ENCODE data around the gene CSRP2. TPM values are rescaled to one million over a fixed set of nuclear protein-coding genes. Genes with fewer than 3 reads are reported as not detected.

Gene CSRP2
- total RNA-seq, 1 experiment from 2014 or later = 2.6 TPM

DNA sequence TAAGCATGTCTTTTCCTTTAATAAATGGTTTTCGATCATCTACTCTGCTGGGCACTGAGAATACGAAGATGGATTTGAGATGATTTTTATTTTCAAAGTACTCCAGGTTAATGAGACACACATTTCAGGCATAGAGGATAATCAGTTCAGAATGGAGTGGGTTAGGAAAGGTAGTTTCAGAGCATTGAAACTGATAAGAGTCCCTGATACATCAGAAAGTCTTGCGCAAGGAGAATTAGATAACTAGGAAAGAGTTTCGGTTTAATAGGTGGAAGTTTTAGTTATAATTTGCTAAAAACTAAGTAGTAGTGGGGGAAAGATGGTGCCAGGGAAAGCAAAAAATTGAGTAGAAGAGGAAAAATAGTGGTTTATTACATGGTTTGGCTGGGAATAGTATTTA lies 64.8 kb downstream of the CSRP2 start:
- Mint-ChIP-seq H3K27ac (ENCODE audit: low read depth, unreplicated experiment) (no peak overlapping the region), H3K36me3 (ENCODE audit: insufficient read depth, unreplicated experiment) (peaks cover 48% of the 10 kb centered on the region), H3K9me3 (ENCODE audit: unreplicated experiment) (no peaks in the 10 kb centered on the region), H3K27me3 (ENCODE audit: insufficient read depth, unreplicated experiment) (no peaks in the 10 kb centered on the region), H3K4me1 (ENCODE audit: insufficient read depth, unreplicated experiment) (no peaks in the 10 kb centered on the region), H3K4me3 (ENCODE audit: unreplicated experiment) (no peak overlapping the region)
- TF ChIP-seq, protein P1, sequence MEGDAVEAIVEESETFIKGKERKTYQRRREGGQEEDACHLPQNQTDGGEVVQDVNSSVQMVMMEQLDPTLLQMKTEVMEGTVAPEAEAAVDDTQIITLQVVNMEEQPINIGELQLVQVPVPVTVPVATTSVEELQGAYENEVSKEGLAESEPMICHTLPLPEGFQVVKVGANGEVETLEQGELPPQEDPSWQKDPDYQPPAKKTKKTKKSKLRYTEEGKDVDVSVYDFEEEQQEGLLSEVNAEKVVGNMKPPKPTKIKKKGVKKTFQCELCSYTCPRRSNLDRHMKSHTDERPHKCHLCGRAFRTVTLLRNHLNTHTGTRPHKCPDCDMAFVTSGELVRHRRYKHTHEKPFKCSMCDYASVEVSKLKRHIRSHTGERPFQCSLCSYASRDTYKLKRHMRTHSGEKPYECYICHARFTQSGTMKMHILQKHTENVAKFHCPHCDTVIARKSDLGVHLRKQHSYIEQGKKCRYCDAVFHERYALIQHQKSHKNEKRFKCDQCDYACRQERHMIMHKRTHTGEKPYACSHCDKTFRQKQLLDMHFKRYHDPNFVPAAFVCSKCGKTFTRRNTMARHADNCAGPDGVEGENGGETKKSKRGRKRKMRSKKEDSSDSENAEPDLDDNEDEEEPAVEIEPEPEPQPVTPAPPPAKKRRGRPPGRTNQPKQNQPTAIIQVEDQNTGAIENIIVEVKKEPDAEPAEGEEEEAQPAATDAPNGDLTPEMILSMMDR (IDR thresholded peaks at IDR 0.05; ENCODE audit: unreplicated experiment) = no peak
- no TSS peak for BruUV-seq (replicated peaks)
- no peak for DNase-seq (ENCODE audit: unreplicated experiment)
- intact Hi-C loops (cut with micrococcal nuclease) = no loop called here
- POLR2A ChIA-PET = no interaction called here
- CTCF ChIA-PET = no interaction called here

DNA sequence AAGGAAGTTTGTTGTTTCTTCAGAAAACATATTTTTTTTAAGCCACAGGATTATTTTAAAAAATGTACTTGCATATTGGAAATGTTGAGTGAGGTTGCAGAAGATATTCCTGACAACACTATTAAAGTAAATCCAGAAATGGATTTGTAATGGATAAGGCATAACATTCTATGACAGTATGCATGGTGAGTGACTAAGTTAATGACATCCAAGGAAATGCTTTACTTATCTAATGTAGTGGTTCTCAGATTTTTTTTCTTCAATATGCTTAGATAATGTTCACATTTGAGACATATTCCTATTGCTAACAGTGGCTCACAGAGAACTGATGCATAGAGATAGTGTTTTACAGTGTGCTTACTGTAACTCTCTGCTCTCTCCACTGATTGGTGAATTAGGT lies 65.6 kb downstream of the CSRP2 start:
- Mint-ChIP-seq H3K4me3 (ENCODE audit: unreplicated experiment) (no peak overlapping the region), H3K36me3 (ENCODE audit: insufficient read depth, unreplicated experiment) (peaks cover 49% of the 10 kb centered on the region), H3K27ac (ENCODE audit: low read depth, unreplicated experiment) (no peak overlapping the region), H3K27me3 (ENCODE audit: insufficient read depth, unreplicated experiment) (no peaks in the 10 kb centered on the region), H3K4me1 (ENCODE audit: insufficient read depth, unreplicated experiment) (no peaks in the 10 kb centered on the region), H3K9me3 (ENCODE audit: unreplicated experiment) (no peaks in the 10 kb centered on the region)
- intact Hi-C loops (cut with micrococcal nuclease) = no loop called here
- ChIA-PET POLR2A (no interaction called here), CTCF (interaction anchor here (1.6 kb wide), 1 partner anchor 7 kb away, joined by 9 read pairs; no protein-coding TSS in a partner anchor)
- BruUV-seq (replicated peaks) = no TSS peak
- TF ChIP-seq, protein P1 (IDR thresholded peaks at IDR 0.05; ENCODE audit: unreplicated experiment) = no peak
- no peak for DNase-seq (ENCODE audit: unreplicated experiment)

DNA sequence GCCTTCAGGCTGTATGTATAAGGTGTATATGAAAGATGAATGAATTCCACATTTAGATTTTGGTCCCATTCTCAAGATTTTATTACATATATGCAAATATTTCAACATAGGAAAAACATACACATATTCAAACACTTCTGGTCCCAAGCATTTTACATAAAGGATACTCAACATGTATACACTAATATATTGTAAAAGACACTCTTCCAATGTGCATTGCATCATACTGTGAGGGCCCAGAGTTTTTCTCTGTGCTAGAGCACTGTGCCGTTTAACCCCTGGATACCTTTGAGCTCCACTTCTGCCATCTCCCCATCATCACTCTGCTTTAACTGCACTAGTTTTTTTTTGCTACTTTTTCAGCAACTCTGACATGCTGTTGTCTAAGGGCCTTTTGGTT lies 66.8 kb downstream of the CSRP2 start:
- H3K4me1 Mint-ChIP-seq (ENCODE audit: insufficient read depth, unreplicated experiment) = no peaks in the 10 kb centered on the region
- ChIA-PET CTCF (interaction anchor here (0.7 to 1.6 kb wide), 2 partner anchors 9 to 199 kb away, joined by 4 to 9 read pairs; no protein-coding TSS in a partner anchor), POLR2A (interaction anchor here (1.0 kb wide), 1 partner anchor 22 kb away, joined by 4 read pairs; no protein-coding TSS in a partner anchor)
- H3K27ac Mint-ChIP-seq (ENCODE audit: low read depth, unreplicated experiment) = no peak overlapping the region
- H3K27me3 Mint-ChIP-seq (ENCODE audit: insufficient read depth, unreplicated experiment) = no peaks in the 10 kb centered on the region
- TF ChIP-seq, protein P1 (IDR thresholded peaks at IDR 0.05; ENCODE audit: unreplicated experiment) = no peak
- no peak overlapping the region for H3K4me3 Mint-ChIP-seq (ENCODE audit: unreplicated experiment)
- H3K36me3 Mint-ChIP-seq (ENCODE audit: insufficient read depth, unreplicated experiment) = peaks cover 51% of the 10 kb centered on the region
- no peaks in the 10 kb centered on the region for H3K9me3 Mint-ChIP-seq (ENCODE audit: unreplicated experiment)
- DNase-seq (ENCODE audit: unreplicated experiment) = no peak
- no TSS peak for BruUV-seq (replicated peaks)
- intact Hi-C loops (cut with micrococcal nuclease) = no loop called here

DNA sequence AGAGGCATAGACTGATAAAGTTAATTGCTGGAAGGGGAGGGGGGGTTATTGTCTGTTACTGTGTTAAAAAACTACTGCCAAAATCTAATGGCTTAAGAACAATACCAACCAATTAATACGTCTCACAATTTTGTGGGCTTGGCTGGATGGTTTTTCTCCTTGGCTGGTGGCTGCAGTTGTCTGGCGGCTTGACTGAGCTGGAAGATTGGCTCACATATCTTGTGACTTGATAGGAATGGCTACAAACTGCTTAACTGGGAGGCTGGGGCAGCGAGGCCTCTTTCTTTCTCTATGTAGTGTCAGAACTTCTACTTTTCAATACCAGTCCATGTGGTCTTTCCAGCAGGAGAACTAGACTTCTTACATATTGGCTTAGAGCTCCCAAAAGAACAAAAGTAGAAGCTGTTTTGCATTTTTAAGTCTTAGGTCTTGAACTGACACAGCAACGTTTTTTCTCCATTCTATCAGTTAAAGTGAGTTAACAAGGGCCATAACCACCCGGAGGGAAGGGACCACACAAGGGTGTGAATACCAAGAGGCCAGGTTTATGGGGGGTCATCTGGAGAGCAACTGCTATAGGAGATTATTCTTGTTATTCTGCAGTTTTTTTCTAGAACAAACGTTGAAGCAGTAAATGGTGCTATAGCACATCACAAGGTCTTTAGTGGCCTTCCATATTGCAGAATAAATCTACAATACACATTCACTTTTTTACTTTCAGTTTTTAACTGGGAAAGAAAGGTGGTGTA lies 68.0 kb downstream of the CSRP2 start:
- intact Hi-C loops (cut with micrococcal nuclease) = no loop called here
- TF ChIP-seq, protein P1 (IDR thresholded peaks at IDR 0.05; ENCODE audit: unreplicated experiment) = no peak
- ChIA-PET CTCF (no interaction called here), POLR2A (interaction anchor here (0.6 to 1.5 kb wide), 2 partner anchors 10 to 203 kb away, joined by 3 read pairs; no protein-coding TSS in a partner anchor)
- no peak overlapping the region for H3K27ac Mint-ChIP-seq (ENCODE audit: low read depth, unreplicated experiment)
- H3K4me1 Mint-ChIP-seq (ENCODE audit: insufficient read depth, unreplicated experiment) = no peaks in the 10 kb centered on the region
- H3K4me3 Mint-ChIP-seq (ENCODE audit: unreplicated experiment) = no peak overlapping the region
- H3K36me3 Mint-ChIP-seq (ENCODE audit: insufficient read depth, unreplicated experiment) = peaks cover 49% of the 10 kb centered on the region
- DNase-seq (ENCODE audit: unreplicated experiment) = no peak
- no peaks in the 10 kb centered on the region for H3K9me3 Mint-ChIP-seq (ENCODE audit: unreplicated experiment)
- H3K27me3 Mint-ChIP-seq (ENCODE audit: insufficient read depth, unreplicated experiment) = no peaks in the 10 kb centered on the region
- no TSS peak for BruUV-seq (replicated peaks)

Other genes starting within 250 kb of the CSRP2 start
- gene ZDHHC17, start 114.9 kb downstream of the CSRP2 start, total RNA-seq (2022) = 26.9 and 28.3 TPM in 2 replicates
- gene E2F7, start 186.6 kb upstream of the CSRP2 start, total RNA-seq (2022) = 23.5 and 34.4 TPM in 2 replicates